GDM1 (cell line): ENCODE results near the gene DPM2.

Source experiments
- DNase-seq: peaks from one replicate; lab custom pipeline; 2025; lab: John Stamatoyannopoulos, UW

The DPM2 gene

DNA sequence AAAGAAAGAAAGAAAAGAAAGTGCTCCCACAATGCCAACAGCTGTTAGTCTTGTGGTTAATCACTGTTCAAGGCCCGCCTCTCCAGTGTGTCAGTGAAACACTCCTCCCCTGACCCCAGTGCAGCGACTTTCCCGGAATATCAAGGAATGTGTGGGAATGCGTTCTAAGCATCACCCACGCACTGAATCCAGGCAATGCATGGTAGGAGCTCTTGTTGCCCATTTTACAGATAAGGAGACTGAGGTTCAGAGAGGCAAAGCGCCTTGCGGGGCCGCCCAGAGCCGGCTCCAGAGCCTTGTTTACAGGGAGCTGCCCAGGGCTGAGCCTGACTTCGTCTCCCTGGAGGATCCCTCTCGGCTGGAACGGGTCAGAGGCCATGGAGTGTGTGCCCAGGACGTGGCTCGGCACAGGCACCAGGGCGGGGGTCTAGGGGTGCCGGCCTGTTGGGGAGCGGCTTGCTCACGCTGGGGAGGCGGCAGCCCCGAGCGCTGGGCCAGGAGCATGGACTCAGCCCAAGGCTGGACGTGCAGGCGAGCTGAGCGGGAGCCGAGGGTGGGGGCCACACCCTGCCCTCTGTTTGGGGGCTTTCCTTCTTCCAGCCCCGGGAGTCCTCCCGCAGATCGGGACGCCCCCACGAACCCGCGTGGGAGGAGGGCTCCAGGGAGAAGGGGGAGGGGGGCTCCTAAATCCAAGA is 39.1 kb downstream of the DPM2 start:
- DNase-seq = no peak

DNA sequence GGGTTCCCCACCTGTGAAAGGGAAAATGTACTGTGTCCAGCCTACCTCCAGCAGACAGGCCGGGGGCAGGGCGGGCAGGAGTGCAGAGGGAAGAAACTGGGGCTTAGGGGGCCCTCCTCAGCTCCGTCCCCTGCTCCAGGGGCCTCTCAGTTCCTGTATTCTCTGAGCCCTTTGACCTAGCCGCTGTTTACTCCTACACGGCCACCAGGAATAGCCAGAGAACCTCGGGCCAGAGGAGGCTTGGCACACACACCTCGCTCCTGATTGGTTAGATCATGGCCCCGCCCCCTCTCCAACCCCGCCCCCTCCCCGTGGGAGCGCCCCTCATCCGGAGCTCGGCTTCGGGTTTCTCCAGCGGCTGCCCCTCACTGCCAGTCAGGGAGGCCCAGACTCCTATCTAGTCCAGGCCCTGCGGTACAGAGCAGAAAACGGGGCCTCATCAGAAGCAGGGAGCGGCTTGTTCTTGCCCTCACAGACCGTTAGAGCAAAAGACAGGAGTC is 40.4 kb downstream of the DPM2 start:
- DNase-seq = no peak

GRCh38 chr9:127896395-127897192 is 41.1 kb downstream of the DPM2 start:
- DNase-seq = no peak

GRCh38 chr9:127895811-127896210 is 41.8 kb downstream of the DPM2 start:
- DNase-seq = no peak

DNA sequence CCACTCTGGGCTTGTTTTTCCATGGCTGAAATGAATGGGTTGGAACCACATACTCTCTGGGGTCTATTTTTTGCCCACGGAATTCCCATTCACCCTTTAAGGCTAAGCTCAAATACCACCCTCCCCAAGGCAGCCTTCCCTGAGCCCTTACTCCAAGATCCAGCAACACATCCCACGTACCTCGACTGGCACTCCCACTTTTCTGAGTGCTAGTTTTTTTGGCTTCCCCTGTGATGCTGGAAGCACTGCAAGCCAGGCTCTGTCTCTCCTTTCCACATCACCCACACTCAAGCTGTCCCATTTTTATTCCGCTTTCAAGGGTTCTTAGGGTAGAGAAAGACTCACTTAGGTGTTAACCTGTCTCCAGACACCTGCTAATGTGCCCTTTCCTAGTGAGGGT is 44.3 kb downstream of the DPM2 start:
- DNase-seq = no peak

- no peak for DNase-seq
These were observed 44.8 kb downstream of the DPM2 start for GRCh38 chr9:127892831-127893230.

DNA sequence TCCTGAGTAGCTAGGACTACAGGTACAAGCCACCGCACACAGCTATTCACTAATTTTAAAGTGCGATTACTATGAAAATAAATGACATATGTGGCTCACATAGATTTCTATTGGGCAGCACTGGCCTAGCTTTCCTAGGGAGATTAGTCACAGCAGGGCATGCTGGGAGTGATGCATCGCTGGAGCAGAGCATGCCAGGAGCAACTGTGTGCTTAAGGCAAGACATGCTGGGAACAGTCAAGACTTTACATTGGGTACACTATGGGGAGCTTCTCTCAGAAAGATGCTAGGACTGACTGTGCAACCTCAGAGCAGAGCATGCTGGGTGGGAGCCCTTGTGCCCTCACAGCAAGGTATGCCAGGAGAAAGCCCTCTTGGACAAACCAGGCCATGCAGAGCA is 47.6 kb downstream of the DPM2 start:
- no peak for DNase-seq

- DNase-seq = no peak
These were observed 49.9 kb downstream of the DPM2 start for GRCh38 chr9:127887792-127888191.

DNA sequence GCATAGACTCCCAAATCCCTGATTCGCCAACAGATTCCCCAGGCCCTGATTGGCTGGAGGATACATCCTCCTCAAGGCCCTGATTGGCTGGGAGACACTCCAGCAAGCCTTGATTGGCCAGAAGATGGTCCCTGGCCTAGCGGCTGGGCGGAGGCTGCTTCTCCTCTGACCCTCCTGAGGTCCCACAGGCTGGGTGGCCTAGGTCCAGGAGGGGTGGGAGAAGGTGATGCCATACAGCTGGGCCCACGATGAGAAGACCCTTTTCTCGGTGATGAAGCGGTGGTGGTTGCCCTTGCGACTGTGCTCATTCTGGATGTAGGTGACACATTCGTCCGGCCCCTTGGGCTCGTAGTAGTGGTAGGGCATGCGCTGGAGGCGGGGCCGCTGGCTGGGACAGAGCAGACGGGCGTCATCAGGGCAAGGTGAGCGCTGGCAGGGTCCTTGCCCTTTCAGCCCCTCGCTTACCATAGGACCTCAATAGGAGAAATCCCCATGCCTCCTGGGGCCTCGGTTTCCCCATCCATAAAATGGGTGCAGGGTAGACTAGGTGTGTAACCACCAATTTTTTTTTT is 51.2 kb downstream of the DPM2 start:
- DNase-seq = no peak

- DNase-seq = no peak
These were observed 52.0 kb downstream of the DPM2 start for GRCh38 chr9:127885508-127886281.
